ENCODE data around the gene COL6A3.

The COL6A3 gene

DNA sequence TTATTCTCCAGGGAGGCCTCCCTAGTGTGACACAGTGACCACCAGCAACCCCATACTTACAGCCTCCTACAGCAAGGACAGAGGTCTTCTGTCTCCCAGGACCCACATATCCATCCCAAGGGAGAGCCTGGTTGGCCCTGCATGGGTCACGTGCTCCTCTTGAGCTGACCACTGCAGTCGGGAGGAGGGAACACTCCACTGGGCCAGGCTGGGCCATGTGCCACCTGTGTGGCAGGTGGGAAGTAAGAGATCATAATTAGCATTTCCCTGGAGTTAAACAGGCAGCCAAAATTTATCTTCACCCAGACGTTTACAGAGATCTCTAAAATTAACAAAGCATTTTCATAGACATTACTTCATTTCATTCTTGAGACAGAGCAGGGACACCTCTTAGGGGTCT is 39.7 kb upstream of the COL6A3 start:
- Histone ChIP-seq H3K36me3 (ENCODE audit: insufficient read depth) (no peaks in the 10 kb centered on the region), H3K27me3 (ENCODE audit: insufficient read depth, low read depth) (no peaks in the 10 kb centered on the region), H3K79me2 (ENCODE audit: insufficient read depth, low read depth) (no peaks in the 10 kb centered on the region), H3K4me2 (no peak overlapping the region), H4K20me1 (ENCODE audit: insufficient read depth) (no peaks in the 10 kb centered on the region), H3K4me3 (IDR thresholded peaks at IDR 0.05; ENCODE audit: insufficient read depth, low read depth, low read length) (no peak overlapping the region), H3K9ac (no peak overlapping the region), H3K4me1 (ENCODE audit: low read depth, poor library complexity, severe bottlenecking) (no peaks in the 10 kb centered on the region), H2AFZ (ENCODE audit: low read depth) (no peak overlapping the region), H3K27ac (no peak overlapping the region)
- TF ChIP-seq, protein P1, sequence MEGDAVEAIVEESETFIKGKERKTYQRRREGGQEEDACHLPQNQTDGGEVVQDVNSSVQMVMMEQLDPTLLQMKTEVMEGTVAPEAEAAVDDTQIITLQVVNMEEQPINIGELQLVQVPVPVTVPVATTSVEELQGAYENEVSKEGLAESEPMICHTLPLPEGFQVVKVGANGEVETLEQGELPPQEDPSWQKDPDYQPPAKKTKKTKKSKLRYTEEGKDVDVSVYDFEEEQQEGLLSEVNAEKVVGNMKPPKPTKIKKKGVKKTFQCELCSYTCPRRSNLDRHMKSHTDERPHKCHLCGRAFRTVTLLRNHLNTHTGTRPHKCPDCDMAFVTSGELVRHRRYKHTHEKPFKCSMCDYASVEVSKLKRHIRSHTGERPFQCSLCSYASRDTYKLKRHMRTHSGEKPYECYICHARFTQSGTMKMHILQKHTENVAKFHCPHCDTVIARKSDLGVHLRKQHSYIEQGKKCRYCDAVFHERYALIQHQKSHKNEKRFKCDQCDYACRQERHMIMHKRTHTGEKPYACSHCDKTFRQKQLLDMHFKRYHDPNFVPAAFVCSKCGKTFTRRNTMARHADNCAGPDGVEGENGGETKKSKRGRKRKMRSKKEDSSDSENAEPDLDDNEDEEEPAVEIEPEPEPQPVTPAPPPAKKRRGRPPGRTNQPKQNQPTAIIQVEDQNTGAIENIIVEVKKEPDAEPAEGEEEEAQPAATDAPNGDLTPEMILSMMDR (conservative IDR thresholded peaks at IDR 0.05; ENCODE audit: low read depth, low read length), result no peak

DNA sequence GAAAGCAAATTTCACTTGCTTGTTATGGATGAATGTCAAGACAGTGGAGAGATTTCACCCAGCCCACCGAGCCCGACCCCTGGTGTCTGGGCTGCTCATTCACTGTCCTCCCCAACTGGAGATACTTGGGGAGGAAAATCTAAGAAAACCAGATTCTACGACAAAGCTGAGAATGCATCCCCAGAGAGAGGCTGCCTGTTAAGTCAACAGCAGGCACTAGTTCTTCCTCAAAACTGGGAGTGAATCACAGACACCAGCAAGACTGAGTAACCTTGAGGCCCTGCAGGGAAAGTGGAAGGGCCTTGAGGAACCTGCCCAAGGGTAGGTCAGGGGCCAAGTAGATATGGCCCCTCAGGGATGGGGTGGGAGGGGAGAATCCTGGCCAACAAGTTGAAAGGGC is 38.9 kb upstream of the COL6A3 start:
- TF ChIP-seq, protein P1 (conservative IDR thresholded peaks at IDR 0.05; ENCODE audit: low read depth, low read length), result no peak
- H3K79me2 ChIP-seq (ENCODE audit: insufficient read depth, low read depth), result no peaks in the 10 kb centered on the region
- no peaks in the 10 kb centered on the region for H3K4me1 ChIP-seq (ENCODE audit: low read depth, poor library complexity, severe bottlenecking)
- H3K9ac ChIP-seq, result no peak overlapping the region
- H4K20me1 ChIP-seq (ENCODE audit: insufficient read depth), result no peaks in the 10 kb centered on the region
- no peaks in the 10 kb centered on the region for H3K27me3 ChIP-seq (ENCODE audit: insufficient read depth, low read depth)
- H3K36me3 ChIP-seq (ENCODE audit: insufficient read depth), result no peaks in the 10 kb centered on the region
- H3K4me3 ChIP-seq (IDR thresholded peaks at IDR 0.05; ENCODE audit: insufficient read depth, low read depth, low read length), result no peak overlapping the region
- no peak overlapping the region for H2AFZ ChIP-seq (ENCODE audit: low read depth)
- H3K27ac ChIP-seq, result no peak overlapping the region
- H3K4me2 ChIP-seq, result no peak overlapping the region

DNA sequence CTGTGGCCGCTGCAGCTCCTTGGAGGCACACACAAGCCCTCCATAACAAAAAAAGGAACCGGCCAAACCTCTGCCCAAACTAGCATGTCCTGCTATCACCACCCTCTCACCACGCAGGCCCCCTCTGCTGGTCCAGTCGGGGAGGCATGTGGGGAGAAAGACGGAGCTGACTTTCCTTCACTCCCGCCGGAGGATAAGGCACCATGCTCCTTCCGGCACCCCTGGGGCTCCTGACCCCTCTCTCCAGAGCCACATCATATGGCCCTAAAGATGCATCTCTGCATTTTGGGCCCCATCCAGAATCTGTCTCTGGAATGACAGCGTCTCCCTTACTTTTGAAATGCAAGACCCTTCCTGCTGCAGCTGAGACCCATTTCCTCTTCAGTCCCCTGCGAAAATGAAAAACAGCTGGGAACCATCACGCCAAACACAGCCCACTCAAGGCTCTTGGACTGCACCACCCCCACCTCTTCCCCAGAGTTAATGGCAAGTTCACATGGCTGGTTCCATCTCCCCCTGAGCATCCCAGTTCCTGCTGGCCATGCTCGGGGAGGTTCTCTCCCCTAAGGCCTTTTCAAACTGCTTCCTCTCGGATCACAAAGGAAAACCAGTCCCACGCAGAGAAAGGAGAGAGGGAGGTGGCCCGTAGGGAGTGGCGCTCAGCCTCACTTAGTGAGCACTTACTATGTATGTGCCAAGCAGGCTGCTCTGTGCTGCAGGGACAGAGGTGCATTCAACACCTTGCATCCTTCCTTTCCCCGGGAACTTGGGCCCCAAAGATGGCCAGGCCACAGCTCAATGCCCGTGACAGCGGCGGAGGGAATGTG is 37.9 kb upstream of the COL6A3 start:
- no peaks in the 10 kb centered on the region for H3K79me2 ChIP-seq (ENCODE audit: insufficient read depth, low read depth)
- H3K36me3 ChIP-seq (ENCODE audit: insufficient read depth), result no peaks in the 10 kb centered on the region
- no peak overlapping the region for H3K4me3 ChIP-seq (IDR thresholded peaks at IDR 0.05; ENCODE audit: insufficient read depth, low read depth, low read length)
- H2AFZ ChIP-seq (ENCODE audit: low read depth), result no peak overlapping the region
- no peak overlapping the region for H3K27ac ChIP-seq
- no peaks in the 10 kb centered on the region for H3K27me3 ChIP-seq (ENCODE audit: insufficient read depth, low read depth)
- no peaks in the 10 kb centered on the region for H4K20me1 ChIP-seq (ENCODE audit: insufficient read depth)
- H3K9ac ChIP-seq, result no peak overlapping the region
- TF ChIP-seq, protein P1 (conservative IDR thresholded peaks at IDR 0.05; ENCODE audit: low read depth, low read length), result no peak
- H3K4me2 ChIP-seq, result no peak overlapping the region
- no peaks in the 10 kb centered on the region for H3K4me1 ChIP-seq (ENCODE audit: low read depth, poor library complexity, severe bottlenecking)

- Histone ChIP-seq H2AFZ (ENCODE audit: low read depth) (no peak overlapping the region), H4K20me1 (ENCODE audit: insufficient read depth) (no peaks in the 10 kb centered on the region), H3K4me1 (ENCODE audit: low read depth, poor library complexity, severe bottlenecking) (no peaks in the 10 kb centered on the region), H3K9ac (no peak overlapping the region), H3K27me3 (ENCODE audit: insufficient read depth, low read depth) (no peaks in the 10 kb centered on the region), H3K36me3 (ENCODE audit: insufficient read depth) (no peaks in the 10 kb centered on the region), H3K4me3 (IDR thresholded peaks at IDR 0.05; ENCODE audit: insufficient read depth, low read depth, low read length) (no peak overlapping the region), H3K79me2 (ENCODE audit: insufficient read depth, low read depth) (no peaks in the 10 kb centered on the region), H3K4me2 (no peak overlapping the region), H3K27ac (no peak overlapping the region)
- TF ChIP-seq, protein P1 (conservative IDR thresholded peaks at IDR 0.05; ENCODE audit: low read depth, low read length), result no peak
Measured at GRCh38 chr2:237450583-237450982, 36.6 kb upstream of the COL6A3 start.

Data from KMS-11 (cell line).